Measurements from ENCODE around the gene ERCC6L2. TPM values are rescaled to one million over a fixed set of nuclear protein-coding genes. Genes with fewer than 3 reads are reported as not detected.

The ERCC6L2 gene
- total RNA-seq = 32.1 and 35.7 TPM in 2 replicates

- Mint-ChIP-seq H3K4me1 (peaks cover 37% of the 10 kb centered on the region), H3K9me3 (peaks cover 9% of the 10 kb centered on the region), H3K36me3 (ENCODE audit: low read depth) (peaks cover 49% of the 10 kb centered on the region), H3K4me3 (no peak within 1 kb of the TSS), H3K27me3 (no peaks in the 10 kb centered on the region), H3K27ac (no peak within 1 kb of the TSS)
- intact Hi-C loops (cut with micrococcal nuclease) = loop anchor here (1.0 to 10.0 kb wide), 8 partner anchors 23 to 559 kb away; partner anchors contain the start of gene FANCC
- peak; percentile 98 for DNase-seq
Measured at GRCh38 chr9:95875305-95876137, at the start of gene ERCC6L2. Gene ERCC6L2, plus strand, starts transcription at chr9:95875691. Its CDS starts 348 bp downstream, at chr9:95876039.

- H3K36me3 Mint-ChIP-seq (ENCODE audit: low read depth) = no peaks in the 10 kb centered on the region
- H3K4me1 Mint-ChIP-seq = peaks cover 31% of the 10 kb centered on the region
Measured at GRCh38 chr9:95826183-95826838, 49.2 kb upstream of the ERCC6L2 start.

GRCh38 chr9:95830768-95831167, 44.7 kb upstream of the ERCC6L2 start:
- intact Hi-C loops (cut with micrococcal nuclease) = no loop called here
- H3K4me3 Mint-ChIP-seq = no peak overlapping the region
- peaks cover 14% of the 10 kb centered on the region for H3K4me1 Mint-ChIP-seq
- peaks cover 27% of the 10 kb centered on the region for H3K27me3 Mint-ChIP-seq
- no peak for DNase-seq
- H3K27ac Mint-ChIP-seq = no peak overlapping the region
- H3K36me3 Mint-ChIP-seq (ENCODE audit: low read depth) = no peaks in the 10 kb centered on the region
- no peaks in the 10 kb centered on the region for H3K9me3 Mint-ChIP-seq

More at GRCh38 chr9:95826183-95826838, 49.2 kb upstream of the ERCC6L2 start:
- DNase-seq = no peak
- Mint-ChIP-seq H3K9me3 (no peaks in the 10 kb centered on the region), H3K4me3 (no peak overlapping the region), H3K27ac (no peak overlapping the region), H3K27me3 (peaks cover 41% of the 10 kb centered on the region)
- intact Hi-C loops (cut with micrococcal nuclease) = no loop called here

- no peaks in the 10 kb centered on the region for H3K36me3 Mint-ChIP-seq (ENCODE audit: low read depth)
- no peak overlapping the region for H3K27ac Mint-ChIP-seq
- no peaks in the 10 kb centered on the region for H3K9me3 Mint-ChIP-seq
- H3K4me3 Mint-ChIP-seq = no peak overlapping the region
- peaks cover 8% of the 10 kb centered on the region for H3K4me1 Mint-ChIP-seq
- peaks cover 20% of the 10 kb centered on the region for H3K27me3 Mint-ChIP-seq
- no peak for DNase-seq
- intact Hi-C loops (cut with micrococcal nuclease) = no loop called here
Measured at GRCh38 chr9:95831810-95832209, 43.7 kb upstream of the ERCC6L2 start.

- Mint-ChIP-seq H3K4me1 (peaks cover 8% of the 10 kb centered on the region), H3K27ac (no peak overlapping the region), H3K9me3 (no peaks in the 10 kb centered on the region), H3K27me3 (peaks cover 11% of the 10 kb centered on the region), H3K4me3 (no peak overlapping the region), H3K36me3 (ENCODE audit: low read depth) (peaks cover 2% of the 10 kb centered on the region)
- DNase-seq = no peak
- intact Hi-C loops (cut with micrococcal nuclease) = no loop called here
Measured at GRCh38 chr9:95833546-95834178, 41.8 kb upstream of the ERCC6L2 start.

- H3K4me1 Mint-ChIP-seq = peaks cover 8% of the 10 kb centered on the region
- no peaks in the 10 kb centered on the region for H3K9me3 Mint-ChIP-seq
- no peak overlapping the region for H3K4me3 Mint-ChIP-seq
- peaks cover 8% of the 10 kb centered on the region for H3K27me3 Mint-ChIP-seq
- intact Hi-C loops (cut with micrococcal nuclease) = no loop called here
- peaks cover 2% of the 10 kb centered on the region for H3K36me3 Mint-ChIP-seq (ENCODE audit: low read depth)
- no peak for DNase-seq
- peak overlapping the region; percentile 44 for H3K27ac Mint-ChIP-seq
Measured at GRCh38 chr9:95834281-95834907, 41.1 kb upstream of the ERCC6L2 start.

- intact Hi-C loops (cut with micrococcal nuclease) = no loop called here
Measured at GRCh38 chr9:95835393-95835792, 40.1 kb upstream of the ERCC6L2 start.

GRCh38 chr9:95836072-95836471, 39.4 kb upstream of the ERCC6L2 start:
- Mint-ChIP-seq H3K4me1 (peaks cover 8% of the 10 kb centered on the region), H3K27me3 (peaks cover 2% of the 10 kb centered on the region), H3K4me3 (no peak overlapping the region), H3K9me3 (peaks cover 6% of the 10 kb centered on the region), H3K27ac (no peak overlapping the region), H3K36me3 (ENCODE audit: low read depth) (peaks cover 7% of the 10 kb centered on the region)
- DNase-seq = no peak
- intact Hi-C loops (cut with micrococcal nuclease) = no loop called here

More at GRCh38 chr9:95835393-95835792, 40.1 kb upstream of the ERCC6L2 start:
- Mint-ChIP-seq H3K9me3 (no peaks in the 10 kb centered on the region), H3K27ac (no peak overlapping the region), H3K36me3 (ENCODE audit: low read depth) (peaks cover 2% of the 10 kb centered on the region), H3K4me3 (no peak overlapping the region), H3K4me1 (peaks cover 8% of the 10 kb centered on the region), H3K27me3 (peaks cover 2% of the 10 kb centered on the region)
- DNase-seq = no peak

GRCh38 chr9:95839012-95839411, 36.5 kb upstream of the ERCC6L2 start:
- Mint-ChIP-seq H3K27me3 (peaks cover 2% of the 10 kb centered on the region), H3K27ac (no peak overlapping the region), H3K9me3 (peaks cover 19% of the 10 kb centered on the region), H3K4me3 (no peak overlapping the region), H3K36me3 (ENCODE audit: low read depth) (peaks cover 14% of the 10 kb centered on the region), H3K4me1 (peaks cover 8% of the 10 kb centered on the region)
- no peak for DNase-seq
- intact Hi-C loops (cut with micrococcal nuclease) = no loop called here

- Mint-ChIP-seq H3K27me3 (peaks cover 2% of the 10 kb centered on the region), H3K36me3 (ENCODE audit: low read depth) (peaks cover 14% of the 10 kb centered on the region), H3K4me3 (no peak overlapping the region), H3K4me1 (no peaks in the 10 kb centered on the region), H3K9me3 (peaks cover 22% of the 10 kb centered on the region), H3K27ac (no peak overlapping the region)
- intact Hi-C loops (cut with micrococcal nuclease) = no loop called here
- no peak for DNase-seq
Measured at GRCh38 chr9:95840074-95840473, 35.4 kb upstream of the ERCC6L2 start.

- intact Hi-C loops (cut with micrococcal nuclease) = no loop called here
- Mint-ChIP-seq H3K4me3 (no peak overlapping the region), H3K4me1 (no peaks in the 10 kb centered on the region), H3K27me3 (peaks cover 2% of the 10 kb centered on the region), H3K36me3 (ENCODE audit: low read depth) (peaks cover 19% of the 10 kb centered on the region), H3K9me3 (peaks cover 22% of the 10 kb centered on the region), H3K27ac (no peak overlapping the region)
- no peak for DNase-seq
Measured at GRCh38 chr9:95841377-95841776, 34.1 kb upstream of the ERCC6L2 start.

GRCh38 chr9:95845751-95846150, 29.7 kb upstream of the ERCC6L2 start:
- intact Hi-C loops (cut with micrococcal nuclease) = no loop called here
- H3K36me3 Mint-ChIP-seq (ENCODE audit: low read depth) = peaks cover 37% of the 10 kb centered on the region
- peaks cover 20% of the 10 kb centered on the region for H3K9me3 Mint-ChIP-seq
- H3K4me1 Mint-ChIP-seq = no peaks in the 10 kb centered on the region
- DNase-seq = no peak
- H3K27me3 Mint-ChIP-seq = peaks cover 2% of the 10 kb centered on the region
- H3K4me3 Mint-ChIP-seq = no peak overlapping the region
- no peak overlapping the region for H3K27ac Mint-ChIP-seq

- peaks cover 4% of the 10 kb centered on the region for H3K9me3 Mint-ChIP-seq
- peaks cover 31% of the 10 kb centered on the region for H3K36me3 Mint-ChIP-seq (ENCODE audit: low read depth)
- no peaks in the 10 kb centered on the region for H3K27me3 Mint-ChIP-seq
- H3K27ac Mint-ChIP-seq = no peak overlapping the region
- DNase-seq = no peak
- H3K4me3 Mint-ChIP-seq = no peak overlapping the region
- intact Hi-C loops (cut with micrococcal nuclease) = no loop called here
- H3K4me1 Mint-ChIP-seq = peaks cover 15% of the 10 kb centered on the region
Measured at GRCh38 chr9:95848764-95849163, 26.7 kb upstream of the ERCC6L2 start.
